ENCODE measurements around the gene ERBB4. TPM values are rescaled to one million over a fixed set of nuclear protein-coding genes. Genes with fewer than 3 reads are reported as not detected.
A peak's percentile ranks its signal among the peaks of the same experiment; 100 is the strongest.

The ERBB4 gene
- total RNA-seq, 1 experiment from 2014 or later = 40.6 TPM

DNA sequence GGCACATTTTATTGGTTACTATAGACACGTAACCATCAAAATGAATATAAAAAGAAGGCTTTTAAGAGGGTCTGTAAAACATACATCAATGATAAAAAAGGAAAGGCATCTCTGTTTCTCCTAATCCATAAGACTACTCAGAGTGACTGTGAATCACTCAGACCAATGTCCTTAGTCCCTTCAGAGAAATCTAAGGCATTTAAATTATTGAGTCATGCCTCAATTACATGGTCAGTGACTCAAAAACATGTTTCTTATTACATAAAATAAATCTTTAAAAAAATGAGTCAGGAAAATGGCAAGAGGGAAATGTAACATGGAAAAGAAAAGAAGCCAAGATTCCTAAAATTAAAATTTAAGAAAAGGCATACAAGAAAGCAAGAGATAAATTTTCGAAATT, 146.6 kb downstream of the ERBB4 start:
- peak; percentile 33 for DNase-seq (ENCODE audit: low spot score)
- Histone ChIP-seq H3K9me3 (ENCODE audit: low read depth, low read length, poor library complexity, severe bottlenecking) (no peaks in the 10 kb centered on the region), H3K4me1 (ENCODE audit: insufficient read depth, low read length, poor library complexity, severe bottlenecking) (peaks cover 5% of the 10 kb centered on the region), H3K4me3 (ENCODE audit: low read depth, low read length, poor library complexity, severe bottlenecking) (no peak overlapping the region), H3K27me3 (replicated peaks; ENCODE audit: insufficient read depth, low read depth, low read length, poor library complexity) (no peaks in the 10 kb centered on the region), H3K36me3 (ENCODE audit: insufficient read depth, low read length, poor library complexity, severe bottlenecking) (no peaks in the 10 kb centered on the region), H3K27ac (ENCODE audit: low read depth, low read length, poor library complexity, severe bottlenecking) (no peak overlapping the region)
- POLR2A ChIA-PET (ENCODE audit: low non-redundant PET) = no interaction called here
- CTCF ChIA-PET = no interaction called here
- intact Hi-C loops (cut with micrococcal nuclease; ENCODE audit: unreplicated experiment) = no loop called here
- no TSS peak for BruUV-seq (replicated peaks)
- TF ChIP-seq EZH2 (IDR thresholded peaks at IDR 0.05; ENCODE audit: borderline replicate concordance, low read depth, low read length, poor library complexity, severe bottlenecking) = no peak

DNA sequence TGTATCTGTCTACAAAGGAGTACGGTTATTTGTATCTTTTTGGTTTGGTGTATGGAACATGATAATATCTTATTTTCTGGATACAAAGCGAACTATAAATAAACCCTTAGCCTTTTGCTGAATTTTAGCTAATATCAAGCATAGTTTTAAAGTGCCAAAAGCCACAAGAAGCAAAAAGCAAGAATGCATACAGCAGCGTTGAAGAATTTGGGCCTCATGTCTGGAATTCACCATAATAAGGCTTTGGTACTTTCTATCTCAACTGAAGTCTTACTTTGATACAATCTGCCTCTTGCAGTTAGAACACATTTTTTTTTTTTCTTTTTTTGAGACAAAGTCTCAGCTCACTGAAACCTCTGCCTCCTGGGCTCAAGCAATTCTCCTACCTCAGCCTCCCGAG, 151.5 kb downstream of the ERBB4 start:
- ChIA-PET CTCF (no interaction called here), POLR2A (ENCODE audit: low non-redundant PET) (no interaction called here)
- no TSS peak for BruUV-seq (replicated peaks)
- H3K4me1 ChIP-seq (ENCODE audit: insufficient read depth, low read length, poor library complexity, severe bottlenecking) = peaks cover 24% of the 10 kb centered on the region
- H3K9me3 ChIP-seq (ENCODE audit: low read depth, low read length, poor library complexity, severe bottlenecking) = no peaks in the 10 kb centered on the region
- no peak overlapping the region for H3K27ac ChIP-seq (ENCODE audit: low read depth, low read length, poor library complexity, severe bottlenecking)
- TF ChIP-seq CTCF (conservative IDR thresholded peaks at IDR 0.05; ENCODE audit: low read depth, low read length) (no peak), EZH2 (IDR thresholded peaks at IDR 0.05; ENCODE audit: borderline replicate concordance, low read depth, low read length, poor library complexity, severe bottlenecking) (no peak)
- DNase-seq (ENCODE audit: low spot score) = no peak
- no peak overlapping the region for H3K4me3 ChIP-seq (ENCODE audit: low read depth, low read length, poor library complexity, severe bottlenecking)
- intact Hi-C loops (cut with micrococcal nuclease; ENCODE audit: unreplicated experiment) = no loop called here
- H3K36me3 ChIP-seq (ENCODE audit: insufficient read depth, low read length, poor library complexity, severe bottlenecking) = no peaks in the 10 kb centered on the region
- no peaks in the 10 kb centered on the region for H3K27me3 ChIP-seq (replicated peaks; ENCODE audit: insufficient read depth, low read depth, low read length, poor library complexity)

DNA sequence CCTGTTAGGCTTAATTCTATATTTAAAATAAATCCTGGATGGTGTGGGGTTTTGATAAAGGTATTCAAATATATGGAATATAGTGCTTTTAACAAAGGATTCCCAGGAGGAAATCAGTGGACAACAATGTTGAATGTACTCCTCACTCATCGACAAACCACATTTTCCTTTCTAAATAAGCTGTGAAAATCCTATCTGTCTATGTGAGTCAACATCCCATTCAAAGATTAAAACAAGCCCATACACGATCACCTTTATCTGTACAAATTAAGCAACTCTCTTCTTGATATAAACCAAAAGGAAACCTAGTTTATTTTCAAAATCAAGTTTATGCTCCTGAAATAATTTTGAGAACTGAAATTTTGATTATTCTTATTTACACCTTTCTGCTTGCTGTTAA, 153.4 kb downstream of the ERBB4 start:
- intact Hi-C loops (cut with micrococcal nuclease; ENCODE audit: unreplicated experiment) = no loop called here
- Histone ChIP-seq H3K27me3 (replicated peaks; ENCODE audit: insufficient read depth, low read depth, low read length, poor library complexity) (no peaks in the 10 kb centered on the region), H3K27ac (ENCODE audit: low read depth, low read length, poor library complexity, severe bottlenecking) (no peak overlapping the region), H3K4me1 (ENCODE audit: insufficient read depth, low read length, poor library complexity, severe bottlenecking) (peaks cover 29% of the 10 kb centered on the region), H3K9me3 (ENCODE audit: low read depth, low read length, poor library complexity, severe bottlenecking) (no peaks in the 10 kb centered on the region), H3K36me3 (ENCODE audit: insufficient read depth, low read length, poor library complexity, severe bottlenecking) (no peaks in the 10 kb centered on the region), H3K4me3 (ENCODE audit: low read depth, low read length, poor library complexity, severe bottlenecking) (no peak overlapping the region)
- no peak for DNase-seq (ENCODE audit: low spot score)
- ChIA-PET POLR2A (ENCODE audit: low non-redundant PET) (no interaction called here), CTCF (interaction anchor here (0.6 kb wide), 1 partner anchor 144 kb away, joined by 3 read pairs; no protein-coding TSS in a partner anchor)
- BruUV-seq (replicated peaks) = no TSS peak
- TF ChIP-seq EZH2 (IDR thresholded peaks at IDR 0.05; ENCODE audit: borderline replicate concordance, low read depth, low read length, poor library complexity, severe bottlenecking) (no peak), CTCF (conservative IDR thresholded peaks at IDR 0.05; ENCODE audit: low read depth, low read length) (no peak)

DNA sequence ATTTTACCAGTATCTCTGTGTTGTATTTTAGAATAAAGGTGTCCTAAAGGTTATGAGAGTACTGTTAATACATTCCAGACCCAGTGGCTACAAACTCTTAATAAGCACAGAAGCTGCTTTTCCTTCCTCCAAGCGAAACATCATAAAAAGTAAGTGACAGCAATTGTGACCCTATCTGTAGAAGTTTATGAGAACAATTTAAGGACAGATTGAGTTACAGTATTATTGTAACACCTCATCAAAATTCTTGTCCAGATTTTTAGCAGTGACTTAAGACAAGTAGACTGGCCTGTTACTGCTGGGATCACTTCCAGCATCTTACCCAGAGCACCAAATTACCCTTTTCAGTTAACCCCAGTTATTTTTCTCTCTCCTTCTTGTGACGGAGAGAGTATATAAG, 154.6 kb downstream of the ERBB4 start:
- BruUV-seq (replicated peaks) = no TSS peak
- POLR2A ChIA-PET (ENCODE audit: low non-redundant PET) = no interaction called here
- TF ChIP-seq CTCF (conservative IDR thresholded peaks at IDR 0.05; ENCODE audit: low read depth, low read length) (no peak), EZH2 (IDR thresholded peaks at IDR 0.05; ENCODE audit: borderline replicate concordance, low read depth, low read length, poor library complexity, severe bottlenecking) (no peak)
- CTCF ChIA-PET = no interaction called here
- Histone ChIP-seq H3K36me3 (ENCODE audit: insufficient read depth, low read length, poor library complexity, severe bottlenecking) (no peaks in the 10 kb centered on the region), H3K27me3 (replicated peaks; ENCODE audit: insufficient read depth, low read depth, low read length, poor library complexity) (no peaks in the 10 kb centered on the region), H3K4me3 (ENCODE audit: low read depth, low read length, poor library complexity, severe bottlenecking) (no peak overlapping the region), H3K9me3 (ENCODE audit: low read depth, low read length, poor library complexity, severe bottlenecking) (no peaks in the 10 kb centered on the region), H3K4me1 (ENCODE audit: insufficient read depth, low read length, poor library complexity, severe bottlenecking) (peaks cover 29% of the 10 kb centered on the region), H3K27ac (ENCODE audit: low read depth, low read length, poor library complexity, severe bottlenecking) (no peak overlapping the region)
- DNase-seq (ENCODE audit: low spot score) = peak; percentile 43
- intact Hi-C loops (cut with micrococcal nuclease; ENCODE audit: unreplicated experiment) = no loop called here
